GM12874 (cell line): Measurements from ENCODE around the gene DTNBP1.

Experiments
- TF ChIP-seq, protein P1 (sequence below): IDR thresholded peaks from 2 replicates; pipeline ENCODE4 v1.5.1; 2011; ENCODE audit warnings: low read depth, mild to moderate bottlenecking, control low read depth, low read length, moderate library complexity; ENCODE audit not compliant: insufficient read depth

The DTNBP1 gene

DNA sequence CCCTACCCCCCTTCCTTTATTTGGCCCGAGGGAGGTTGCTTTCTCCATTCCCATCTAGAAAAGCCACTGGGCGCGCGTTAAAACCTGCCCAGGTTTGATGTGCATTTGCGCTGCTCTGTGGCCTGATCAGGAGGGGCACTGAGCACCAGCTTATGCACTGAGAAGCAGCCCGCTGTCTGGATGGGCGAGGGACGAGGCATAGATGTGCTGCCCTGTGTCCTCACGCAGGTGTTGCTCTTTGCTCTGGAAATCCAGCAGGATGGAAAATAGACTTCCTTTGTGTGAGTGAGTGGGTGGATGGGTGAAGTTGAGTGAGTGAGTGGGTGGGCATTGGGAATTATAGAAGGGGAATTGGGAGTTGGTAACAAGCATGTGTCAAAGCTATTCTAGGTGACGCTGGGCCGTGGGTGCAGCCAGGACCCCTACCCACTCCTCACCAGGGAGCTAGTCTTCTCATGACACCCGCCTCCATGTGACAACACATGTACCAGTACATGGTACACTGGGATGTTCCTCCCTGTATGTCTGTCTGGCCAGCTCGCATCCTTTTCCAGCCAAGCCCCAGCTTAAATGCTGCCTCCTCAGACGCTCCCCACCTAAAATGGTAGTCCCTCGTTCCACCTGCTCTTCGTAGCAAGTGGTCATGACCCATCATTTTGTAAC, 162.6 kb downstream of the DTNBP1 start:
- TF ChIP-seq, protein P1, sequence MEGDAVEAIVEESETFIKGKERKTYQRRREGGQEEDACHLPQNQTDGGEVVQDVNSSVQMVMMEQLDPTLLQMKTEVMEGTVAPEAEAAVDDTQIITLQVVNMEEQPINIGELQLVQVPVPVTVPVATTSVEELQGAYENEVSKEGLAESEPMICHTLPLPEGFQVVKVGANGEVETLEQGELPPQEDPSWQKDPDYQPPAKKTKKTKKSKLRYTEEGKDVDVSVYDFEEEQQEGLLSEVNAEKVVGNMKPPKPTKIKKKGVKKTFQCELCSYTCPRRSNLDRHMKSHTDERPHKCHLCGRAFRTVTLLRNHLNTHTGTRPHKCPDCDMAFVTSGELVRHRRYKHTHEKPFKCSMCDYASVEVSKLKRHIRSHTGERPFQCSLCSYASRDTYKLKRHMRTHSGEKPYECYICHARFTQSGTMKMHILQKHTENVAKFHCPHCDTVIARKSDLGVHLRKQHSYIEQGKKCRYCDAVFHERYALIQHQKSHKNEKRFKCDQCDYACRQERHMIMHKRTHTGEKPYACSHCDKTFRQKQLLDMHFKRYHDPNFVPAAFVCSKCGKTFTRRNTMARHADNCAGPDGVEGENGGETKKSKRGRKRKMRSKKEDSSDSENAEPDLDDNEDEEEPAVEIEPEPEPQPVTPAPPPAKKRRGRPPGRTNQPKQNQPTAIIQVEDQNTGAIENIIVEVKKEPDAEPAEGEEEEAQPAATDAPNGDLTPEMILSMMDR = no peak

DNA sequence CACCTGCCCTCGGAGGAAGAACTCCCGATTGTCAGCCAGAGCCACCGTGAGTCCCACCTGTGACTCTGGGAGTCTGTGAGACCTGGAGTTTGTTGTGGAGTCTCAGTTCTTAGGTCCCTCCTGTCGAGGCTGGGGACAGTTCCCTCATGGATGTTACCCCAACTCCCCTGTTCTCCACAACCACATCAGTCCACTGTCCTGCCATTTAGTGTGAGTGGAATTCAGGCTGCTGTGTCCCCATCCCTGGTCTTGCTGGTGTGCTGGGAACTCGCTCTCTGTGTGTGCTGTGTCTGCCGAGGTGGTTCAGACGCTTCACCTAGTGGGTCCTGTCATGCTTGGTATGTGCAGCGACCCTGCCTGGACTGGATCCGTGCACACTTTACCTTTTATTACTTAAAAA, 163.2 kb downstream of the DTNBP1 start:
- TF ChIP-seq, protein P1 = no peak

DNA sequence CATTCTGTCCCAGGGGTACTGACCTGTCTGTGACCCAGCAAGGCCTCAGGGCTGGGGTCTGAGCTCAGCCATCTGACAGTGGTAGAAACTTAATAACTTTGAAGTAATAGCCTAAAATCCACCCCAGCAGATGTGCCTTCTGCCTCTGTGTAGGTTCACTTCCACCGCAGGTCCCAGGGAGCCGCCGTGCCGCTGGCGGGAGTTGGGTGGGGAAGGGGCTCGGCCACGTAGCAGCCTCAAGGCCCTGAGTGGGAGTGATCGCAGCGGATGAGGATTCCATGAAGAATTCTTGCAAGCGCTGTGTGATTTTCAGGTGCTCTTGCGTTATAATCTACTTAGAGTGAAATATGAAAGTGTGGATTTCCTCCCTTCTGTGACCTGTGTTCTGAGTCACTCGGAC, 163.7 kb downstream of the DTNBP1 start:
- TF ChIP-seq, protein P1 = no peak

DNA sequence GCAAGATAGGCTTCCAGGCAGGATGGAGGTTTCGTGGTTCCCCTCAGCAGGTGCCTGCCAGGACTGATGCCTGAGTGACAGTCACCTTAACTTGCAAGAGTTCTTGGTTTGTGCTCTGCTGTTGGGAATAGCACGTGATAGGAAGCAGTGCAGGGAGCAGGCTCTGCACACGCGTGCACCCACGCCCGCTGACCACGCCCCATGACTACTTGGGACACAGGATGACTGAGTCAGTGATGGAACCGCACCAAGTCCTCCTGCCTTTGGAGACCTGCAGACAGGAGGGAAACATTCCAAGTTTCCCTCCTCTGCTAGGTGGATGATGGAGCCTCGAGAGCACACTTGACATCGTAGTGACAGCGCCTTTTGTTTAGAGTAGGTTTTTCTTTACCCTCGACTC, 164.2 kb downstream of the DTNBP1 start:
- TF ChIP-seq, protein P1 = no peak

DNA sequence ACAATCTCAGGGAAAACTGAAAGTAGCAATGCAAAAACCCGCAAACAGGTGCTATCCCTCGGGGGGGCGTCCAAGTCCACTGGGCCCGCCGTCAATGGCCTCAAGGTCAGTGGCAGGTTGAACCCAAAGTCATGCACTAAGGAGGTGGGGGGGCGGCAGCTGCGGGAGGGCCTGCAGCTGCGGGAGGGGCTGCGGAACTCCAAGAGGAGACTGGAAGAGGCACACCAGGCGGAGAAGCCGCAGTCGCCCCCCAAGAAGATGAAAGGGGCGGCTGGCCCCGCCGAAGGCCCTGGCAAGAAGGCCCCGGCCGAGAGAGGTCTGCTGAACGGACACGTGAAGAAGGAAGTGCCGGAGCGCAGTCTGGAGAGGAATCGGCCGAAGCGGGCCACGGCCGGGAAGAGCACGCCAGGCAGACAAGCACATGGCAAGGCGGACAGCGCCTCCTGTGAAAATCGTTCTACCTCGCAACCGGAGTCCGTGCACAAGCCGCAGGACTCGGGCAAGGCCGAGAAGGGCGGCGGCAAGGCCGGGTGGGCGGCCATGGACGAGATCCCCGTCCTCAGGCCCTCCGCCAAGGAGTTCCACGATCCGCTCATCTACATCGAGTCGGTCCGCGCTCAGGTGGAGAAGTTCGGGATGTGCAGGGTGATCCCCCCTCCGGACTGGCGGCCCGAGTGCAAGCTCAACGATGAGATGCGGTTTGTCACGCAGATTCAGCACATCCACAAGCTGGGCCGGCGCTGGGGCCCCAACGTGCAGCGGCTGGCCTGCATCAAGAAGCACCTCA, 166.3 kb downstream of the DTNBP1 start:
- TF ChIP-seq, protein P1 = no peak

DNA sequence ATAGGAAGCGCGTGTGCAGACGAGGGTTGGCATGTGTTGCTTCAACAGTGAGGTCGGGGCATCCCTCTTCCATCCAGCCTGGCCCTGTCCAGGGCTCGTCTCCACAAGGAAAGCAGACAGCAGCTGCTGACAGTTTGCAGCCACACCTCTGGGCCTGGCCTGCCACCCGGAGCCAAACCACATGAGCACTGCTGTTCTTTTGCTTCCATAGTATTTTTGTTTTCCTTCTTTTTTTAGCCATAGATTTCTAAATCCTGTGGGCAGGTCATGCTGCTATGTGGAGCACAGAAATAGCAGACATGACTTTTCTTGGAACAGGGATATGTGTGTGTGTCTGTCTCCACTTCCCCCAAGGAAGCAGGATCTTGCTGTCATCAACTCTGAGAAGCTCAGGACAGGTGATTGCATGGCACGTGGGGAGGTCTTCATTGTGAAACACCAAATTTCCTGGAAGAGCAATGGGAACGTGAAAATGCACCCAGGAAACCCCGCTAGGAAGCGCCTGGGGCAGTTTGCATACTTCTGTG, 167.4 kb downstream of the DTNBP1 start:
- TF ChIP-seq, protein P1 = no peak

DNA sequence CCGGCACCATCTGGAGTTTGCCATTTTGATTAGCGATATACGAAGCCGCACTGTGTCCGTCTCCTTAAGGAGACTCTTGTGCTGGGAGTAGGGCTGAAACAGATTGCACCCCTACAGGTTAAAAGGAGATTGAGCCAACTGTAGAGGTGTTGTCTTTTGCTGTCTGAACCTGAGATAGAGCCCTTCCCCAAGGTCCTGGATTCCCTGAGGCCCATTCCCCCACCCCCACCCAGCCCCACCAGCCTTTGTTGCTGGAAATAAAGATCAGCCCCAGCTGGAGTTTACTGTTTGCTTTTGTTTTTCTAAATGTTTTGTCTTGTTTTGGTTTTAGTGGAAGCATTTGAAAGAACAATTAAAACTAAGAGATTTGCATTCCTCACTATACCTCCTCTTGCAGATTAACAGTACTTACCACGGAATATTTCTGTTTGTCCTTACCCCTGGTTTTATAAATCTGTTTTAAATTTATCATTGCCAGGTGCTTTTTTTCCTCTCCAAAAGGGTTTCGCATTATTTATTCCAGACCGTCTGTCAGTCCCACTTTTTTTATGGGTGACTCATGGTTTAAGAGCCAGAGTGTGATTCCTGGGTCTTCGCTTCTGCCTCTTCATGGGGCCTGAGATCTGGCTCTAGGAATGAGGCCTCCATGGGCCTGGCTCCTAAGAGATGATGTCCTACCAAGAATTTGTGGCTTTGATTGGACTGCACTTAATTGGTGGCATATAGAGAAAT, 169.2 kb downstream of the DTNBP1 start:
- TF ChIP-seq, protein P1 = no peak
